HCT116 (cell line): ENCODE results near the gene SORBS1. TPM values are rescaled to one million over a fixed set of nuclear protein-coding genes. Genes with fewer than 3 reads are reported as not detected.
"Not testable (repeated sequence)": the region's sequence is repeated elsewhere in the genome, so short reads cannot be mapped to it uniquely, and the experiment has no call there.

Experiments
- ATAC-seq: fragments of 200-7000 bp; cut with Tn5 transposase; 2 replicates; pipeline ENCODE4 v1.9.1; 2020; ENCODE audit warnings: mild to moderate bottlenecking, moderate library complexity
- BruUV-seq: library from RNA; stranded (reverse); fragments of 400-500 nt; replicated peaks from 2 replicates; lab custom pipeline; 2021; lab: Mats Ljungman, UMichigan
- CTCF ChIA-PET: fragments of 300-600 bp; sonication (Branson Sonifier 250); formaldehyde crosslinking; loops from one replicate; lab custom pipeline; 2021; ENCODE audit warnings: antibody characterized with exemption; lab: Charles Lee
- POLR2A ChIA-PET: fragments of 300-600, 350-600 bp; sonication (Branson Sonifier 250); formaldehyde crosslinking; loops from one replicate; lab custom pipeline; 2021; ENCODE audit warnings: antibody characterized with exemption; lab: Charles Lee
- RAD21 ChIA-PET, 2 experiments: fragments of 300-600 bp; sonication (Branson Sonifier 250); formaldehyde crosslinking; loops; one replicate each; lab custom pipeline; 2023; ENCODE audit warnings: low total read pairs in 2 of 2; ENCODE audit not compliant: uncharacterized antibody in 2 of 2, unreplicated experiment in 2 of 2, low non-redundant PET in 1 of 2; lab: Charles Lee
- DNase-seq: peaks from one replicate; pipeline ENCODE4 v3.0.0-alpha.2; 2010; ENCODE audit warnings: low read depth, low spot score
- H2AFZ ChIP-seq: fragments of 200-600 bp; shearing (Covaris generic), sonication (generic); 2 replicates; pipeline ENCODE4 v1.6.1; 2017; ENCODE audit warnings: low read depth, mixed run types, mixed read lengths, antibody characterized with exemption, low read length; ENCODE audit not compliant: poor library complexity, severe bottlenecking
- H3K27ac ChIP-seq: 2 replicates; pipeline ENCODE4 v1.5.1; 2012; ENCODE audit warnings: low read depth, low read length
- H3K27me3 ChIP-seq: fragments of 200-600 bp; sonication (generic); 2 replicates; pipeline ENCODE4 v1.6.1; 2016; ENCODE audit warnings: mixed run types, low read length, mixed read lengths; ENCODE audit not compliant: insufficient read depth
- H3K36me3 ChIP-seq, 2 experiments: fragments of 200-500 bp in 1 of 2; fragments of 200-600 bp in 1 of 2; sonication (Bioruptor generic) in 1 of 2; sonication (generic) in 1 of 2; 2 replicates each; pipeline versions ENCODE4 v1.5.1 to v1.6.1; 2014 to 2016; ENCODE audit warnings: low read length in 2 of 2, inconsistent platforms in 1 of 2, mixed read lengths in 1 of 2, mixed run types in 1 of 2; ENCODE audit not compliant: insufficient read depth in 2 of 2, control insufficient read depth in 1 of 2
- H3K4me1 ChIP-seq, 2 experiments: fragments of 200-600 bp in 1 of 2; sonication (generic) in 1 of 2; 2 replicates each; pipeline versions ENCODE4 v1.5.1 to v1.6.1; 2012 to 2017; ENCODE audit warnings: low read length in 2 of 2, inconsistent platforms in 1 of 2, mild to moderate bottlenecking in 1 of 2, mixed read lengths in 1 of 2, mixed run types in 1 of 2, moderate library complexity in 1 of 2; ENCODE audit not compliant: insufficient read depth in 2 of 2, control insufficient read depth in 1 of 2
- H3K4me2 ChIP-seq: fragments of 200-600 bp; sonication (generic); 2 replicates; pipeline ENCODE4 v1.6.1; 2017; ENCODE audit warnings: mixed run types, low read length, mixed read lengths
- H3K4me3 ChIP-seq, 2 experiments: fragments of 200-600 bp in 1 of 2; sonication (generic) in 1 of 2; replicated peaks in 1 of 2; 2 replicates each; pipeline ENCODE4 v1.5.1; 2011 to 2016; ENCODE audit warnings: low read length in 2 of 2, control low read depth in 1 of 2, low read depth in 1 of 2, mild to moderate bottlenecking in 1 of 2, mixed read lengths in 1 of 2, mixed run types in 1 of 2
- H3K79me2 ChIP-seq: fragments of 200-600 bp; sonication (generic); 2 replicates; pipeline ENCODE4 v1.6.1; 2017; ENCODE audit warnings: mild to moderate bottlenecking, mixed run types, low read length, moderate library complexity, mixed read lengths; ENCODE audit not compliant: insufficient read depth
- H3K9ac ChIP-seq: fragments of 200-600 bp; sonication (generic); 2 replicates; pipeline ENCODE4 v1.6.1; 2016; ENCODE audit warnings: low read length, mixed read lengths
- H3K9me2 ChIP-seq: fragments of 200-600 bp; sonication (generic), shearing (Covaris generic); 2 replicates; pipeline ENCODE4 v1.6.1; 2017; ENCODE audit warnings: mixed run types, mild to moderate bottlenecking, moderate library complexity; ENCODE audit not compliant: insufficient read depth
- H3K9me3 ChIP-seq, 2 experiments: fragments of 200-500 bp in 1 of 2; fragments of 200-600 bp in 1 of 2; sonication (Bioruptor generic) in 1 of 2; sonication (generic) in 1 of 2; 2 replicates each; pipeline ENCODE4 v1.6.1; 2014 to 2017; ENCODE audit warnings: low read length in 2 of 2, mixed read lengths in 2 of 2, inconsistent platforms in 1 of 2, low read depth in 1 of 2, mild to moderate bottlenecking in 1 of 2, mixed run types in 1 of 2, moderate library complexity in 1 of 2; ENCODE audit not compliant: control insufficient read depth in 1 of 2, insufficient read depth in 1 of 2
- H4K20me1 ChIP-seq: fragments of 200-600 bp; sonication (generic), shearing (Covaris generic); 2 replicates; pipeline ENCODE4 v1.6.1; 2017; ENCODE audit warnings: mixed run types, mild to moderate bottlenecking, moderate library complexity; ENCODE audit not compliant: insufficient read depth
- ATF3 ChIP-seq: IDR thresholded peaks from 2 replicates; pipeline ENCODE4 v1.6.1; 2012
- CEBPB ChIP-seq: IDR thresholded peaks from 2 replicates; pipeline ENCODE4 v1.6.1; 2012; ENCODE audit warnings: low read depth
- EZH2 ChIP-seq: fragments of 200-600 bp; sonication (generic); IDR thresholded peaks from 2 replicates; pipeline ENCODE4 v1.6.1; 2017; ENCODE audit warnings: antibody characterized with exemption, mixed run types
- FOSL1 ChIP-seq: IDR thresholded peaks from 2 replicates; pipeline ENCODE4 v1.6.1; 2012; ENCODE audit warnings: low read depth
- MAX ChIP-seq: IDR thresholded peaks from 2 replicates; pipeline ENCODE4 v1.6.1; 2012
- SIN3A ChIP-seq: IDR thresholded peaks from 2 replicates; pipeline ENCODE4 v1.6.1; 2012; ENCODE audit warnings: low read depth
- TCF7L2 ChIP-seq: IDR thresholded peaks from 2 replicates; pipeline ENCODE4 v1.7.0; 2011; ENCODE audit warnings: borderline replicate concordance, inconsistent platforms; ENCODE audit not compliant: insufficient read depth, insufficient read length; ENCODE audit errors: extremely low read depth
- ZNF274 ChIP-seq: fragments of 200-500 bp; sonication (Bioruptor generic); IDR thresholded peaks from 2 replicates; pipeline ENCODE4 v1.6.1; 2014; ENCODE audit warnings: mild to moderate bottlenecking, low read depth, low read length, inconsistent platforms
- intact Hi-C: fragments of 100-400 bp; cut with micrococcal nuclease; formaldehyde crosslinking; loops from 2 replicates; pipeline ENCODE4 v1.10.0; 2022
- total RNA-seq: library from RNA; stranded (reverse); gene quantifications from one replicate; pipeline ENCODE4 v1.2.1, GENCODE V29; 2021; ENCODE audit not compliant: unreplicated experiment

The SORBS1 gene
- total RNA-seq, 1 experiment from 2014 or later: 3.4 TPM

GRCh38 chr10:95469251-95469650 lies 91.9 kb downstream of the SORBS1 start:
- TF ChIP-seq TCF7L2: no peak
- no peak for TF ChIP-seq SIN3A
- no peak for TF ChIP-seq CEBPB
- TF ChIP-seq EZH2: no peak
- no peak for TF ChIP-seq MAX
- no peak for TF ChIP-seq FOSL1
- TF ChIP-seq ATF3: no peak
- TF ChIP-seq ZNF274: no peak
- CTCF ChIA-PET: no interaction called here
- Histone ChIP-seq H3K79me2 (no peaks in the 10 kb centered on the region), H3K9me3 (no peaks in the 10 kb centered on the region), H2AFZ (no peak overlapping the region), H3K4me1 (peaks cover 13 to 14% of the 10 kb centered on the region in 2 experiments; a peak in 3 of 4 replicates), H3K9ac (no peak overlapping the region), H3K9me2 (no peaks in the 10 kb centered on the region), H3K4me2 (no peak overlapping the region), H3K36me3 (no peaks in the 10 kb centered on the region), H3K27me3 (no peaks in the 10 kb centered on the region), H4K20me1 (no peaks in the 10 kb centered on the region), H3K4me3 (no peak overlapping the region), H3K27ac (no peak overlapping the region)
- POLR2A ChIA-PET: no interaction called here
- ATAC-seq (no peak), DNase-seq (no peak)
- BruUV-seq: no TSS peak
- RAD21 ChIA-PET: no interaction called here
- intact Hi-C loops: no loop called here

GRCh38 chr10:95467642-95468041 lies 93.5 kb downstream of the SORBS1 start:
- H3K79me2 ChIP-seq, H2AFZ ChIP-seq, H3K27me3 ChIP-seq, ATAC-seq, H3K4me3 ChIP-seq, H3K9ac ChIP-seq, H3K9me3 ChIP-seq, H3K9me2 ChIP-seq, H4K20me1 ChIP-seq, BruUV-seq, POLR2A ChIA-PET, RAD21 ChIA-PET, H3K36me3 ChIP-seq, DNase-seq, intact Hi-C loops, H3K27ac ChIP-seq: not testable (repeated sequence)
- Histone ChIP-seq H3K4me1 (peaks cover 13 to 14% of the 10 kb centered on the region in 2 experiments; a peak in 3 of 4 replicates), H3K4me2 (peak overlapping the region; percentile 27)
- CTCF ChIA-PET: interaction anchor here (0.7 to 2.3 kb wide), 2 partner anchors 22 to 117 kb away, joined by 3 to 14 read pairs; no protein-coding TSS in a partner anchor
